Measurements from ENCODE around the gene DPP9. TPM values are rescaled to one million over a fixed set of nuclear protein-coding genes. Genes with fewer than 3 reads are reported as not detected.

The DPP9 gene
- total RNA-seq, 2 donors from 2014 or later, result 36.2 to 50.4 TPM

- DNase-seq (ENCODE audit: low spot score), result no peak
- TF ChIP-seq CTCF (IDR thresholded peaks at IDR 0.05), result no peak
- Histone ChIP-seq H3K27me3 (no peaks in the 10 kb centered on the region), H3K9me3 (no peaks in the 10 kb centered on the region), H3K4me3 (no peak overlapping the region), H3K27ac (no peak overlapping the region), H3K36me3 (peaks cover 89% of the 10 kb centered on the region), H3K4me1 (peaks cover 0 to 19% of the 10 kb centered on the region in 2 donors)
Measured at GRCh38 chr19:4693078-4693350, 30.6 kb downstream of the DPP9 start.

- Histone ChIP-seq H3K36me3 (peaks cover 89% of the 10 kb centered on the region), H3K27ac (no peak overlapping the region), H3K27me3 (no peaks in the 10 kb centered on the region), H3K4me3 (no peak overlapping the region), H3K9me3 (no peaks in the 10 kb centered on the region), H3K4me1 (peaks cover 0 to 22% of the 10 kb centered on the region in 2 donors)
- DNase-seq (ENCODE audit: low spot score), result no peak
- TF ChIP-seq CTCF (IDR thresholded peaks at IDR 0.05), result no peak
Measured at GRCh38 chr19:4692251-4693077, 31.2 kb downstream of the DPP9 start.

GRCh38 chr19:4691373-4691772 lies 32.3 kb downstream of the DPP9 start:
- Histone ChIP-seq H3K4me3 (no peak overlapping the region), H3K27ac (no peak overlapping the region), H3K4me1 (peaks cover 0 to 29% of the 10 kb centered on the region in 2 donors), H3K36me3 (peaks cover 89% of the 10 kb centered on the region), H3K27me3 (no peaks in the 10 kb centered on the region), H3K9me3 (no peaks in the 10 kb centered on the region)
- peak; percentile 67 for DNase-seq (ENCODE audit: low spot score)
- TF ChIP-seq CTCF (IDR thresholded peaks at IDR 0.05), result no peak

GRCh38 chr19:4690361-4690760 lies 33.3 kb downstream of the DPP9 start:
- DNase-seq (ENCODE audit: low spot score), result no peak
- Histone ChIP-seq H3K4me1 (peaks cover 0 to 28% of the 10 kb centered on the region in 2 donors), H3K9me3 (no peaks in the 10 kb centered on the region), H3K36me3 (peaks cover 88% of the 10 kb centered on the region), H3K27ac (no peak overlapping the region), H3K4me3 (no peak overlapping the region), H3K27me3 (no peaks in the 10 kb centered on the region)
- no peak for TF ChIP-seq CTCF (IDR thresholded peaks at IDR 0.05)

GRCh38 chr19:4689403-4689802 lies 34.2 kb downstream of the DPP9 start:
- no peak overlapping the region for H3K4me3 ChIP-seq
- H3K4me1 ChIP-seq, result peaks cover 0 to 23% of the 10 kb centered on the region in 2 donors
- peaks cover 88% of the 10 kb centered on the region for H3K36me3 ChIP-seq
- no peak overlapping the region for H3K27ac ChIP-seq
- no peak for DNase-seq (ENCODE audit: low spot score)
- H3K9me3 ChIP-seq, result no peaks in the 10 kb centered on the region
- no peak for TF ChIP-seq CTCF (IDR thresholded peaks at IDR 0.05)
- H3K27me3 ChIP-seq, result no peaks in the 10 kb centered on the region

GRCh38 chr19:4688587-4688986 lies 35.1 kb downstream of the DPP9 start:
- H3K27ac ChIP-seq, result no peak overlapping the region
- no peaks in the 10 kb centered on the region for H3K9me3 ChIP-seq
- no peaks in the 10 kb centered on the region for H3K27me3 ChIP-seq
- no peak for DNase-seq (ENCODE audit: low spot score)
- peaks cover 88% of the 10 kb centered on the region for H3K36me3 ChIP-seq
- no peak for TF ChIP-seq CTCF (IDR thresholded peaks at IDR 0.05)
- H3K4me1 ChIP-seq, result peaks cover 0 to 16% of the 10 kb centered on the region in 2 donors
- H3K4me3 ChIP-seq, result no peak overlapping the region

Data from right atrium auricular region (tissue), 2 donors.